AG10803 (cell line): ENCODE results near the gene GHRH.

Experiments used
- DNase-seq: peaks from one replicate; pipeline ENCODE4 v3.0.0; 2010; ENCODE audit warnings: low read depth
- H3K4me3 ChIP-seq: 2 replicates; pipeline ENCODE4 v1.5.1; 2011; ENCODE audit warnings: mild to moderate bottlenecking, low read length, control low read depth
- CTCF ChIP-seq: conservative IDR thresholded peaks from 2 replicates; pipeline ENCODE4 v1.5.1; 2011; ENCODE audit warnings: mild to moderate bottlenecking, low read length, control low read depth, inconsistent platforms

GHRH gene

GRCh38 chr20:37246736-37247135 lies 14.9 kb downstream of the GHRH start:
- DNase-seq = no peak
- TF ChIP-seq CTCF = no peak
- no peak overlapping the region for H3K4me3 ChIP-seq

DNA sequence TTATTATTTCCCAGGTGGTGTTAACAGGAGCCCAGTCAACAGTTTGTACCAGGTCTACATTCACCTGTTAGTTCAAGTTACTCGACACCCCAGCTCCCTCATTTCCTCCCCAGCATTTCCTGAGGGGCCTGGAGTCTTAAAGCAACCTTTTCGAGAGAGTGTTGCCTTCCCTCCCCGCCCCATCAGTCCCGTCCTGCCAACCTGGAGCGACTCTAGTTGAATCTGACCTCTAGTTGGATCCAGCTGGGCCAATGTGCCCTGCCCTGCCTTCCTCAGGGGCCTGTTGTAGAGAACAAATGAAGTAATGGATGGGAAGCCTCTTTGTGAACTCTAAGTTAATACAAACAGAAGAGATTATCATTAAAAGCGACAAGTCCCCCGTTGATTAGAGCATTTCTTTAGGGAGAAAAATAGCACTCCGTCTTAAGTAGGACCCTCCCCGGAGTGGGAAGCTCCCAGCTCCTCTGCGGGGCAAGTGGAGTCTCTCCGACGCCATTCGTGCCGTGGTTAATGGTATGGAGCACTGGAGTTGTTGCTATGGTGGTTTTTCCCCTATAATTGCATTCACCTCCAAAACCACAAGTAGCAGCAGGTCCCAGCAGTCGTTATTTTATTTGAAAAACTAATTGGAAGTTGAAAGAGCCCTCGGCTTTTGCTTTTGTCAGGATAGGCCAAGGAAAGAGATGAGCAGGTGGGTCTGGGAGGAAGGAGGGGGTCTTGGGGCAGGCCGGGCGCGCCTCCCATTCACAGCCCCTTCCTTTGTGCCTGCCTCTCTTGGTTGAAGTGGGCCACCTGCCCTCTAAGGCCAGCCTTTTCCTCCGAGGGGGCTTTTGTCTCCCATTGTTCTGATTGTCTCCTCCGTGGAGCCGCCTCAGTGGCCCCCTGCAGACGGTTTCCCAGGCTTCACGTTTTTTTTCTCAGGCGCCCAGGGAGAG lies 16.1 kb downstream of the GHRH start:
- no peak for TF ChIP-seq CTCF
- no peak overlapping the region for H3K4me3 ChIP-seq
- DNase-seq = no peak

DNA sequence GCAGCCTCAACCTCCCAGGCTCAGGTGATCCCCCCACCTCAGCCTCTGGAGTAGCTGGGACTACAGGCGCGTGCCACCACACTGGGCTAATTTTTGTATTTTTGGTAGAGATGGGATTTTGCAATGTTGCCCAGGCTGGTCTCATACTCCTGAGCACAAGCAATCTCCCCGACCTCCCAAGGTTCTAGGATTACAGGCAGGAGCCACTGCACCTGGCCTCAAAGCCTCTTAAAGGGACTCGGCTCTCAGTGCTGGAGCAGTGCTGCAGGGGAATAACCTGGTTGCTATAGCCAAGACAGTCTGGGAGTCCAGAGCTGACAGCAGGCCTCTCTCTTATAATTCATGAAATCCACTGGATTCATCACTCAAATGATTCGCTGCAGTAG lies 17.0 kb downstream of the GHRH start:
- no peak for TF ChIP-seq CTCF
- no peak for DNase-seq
- H3K4me3 ChIP-seq = no peak overlapping the region

DNA sequence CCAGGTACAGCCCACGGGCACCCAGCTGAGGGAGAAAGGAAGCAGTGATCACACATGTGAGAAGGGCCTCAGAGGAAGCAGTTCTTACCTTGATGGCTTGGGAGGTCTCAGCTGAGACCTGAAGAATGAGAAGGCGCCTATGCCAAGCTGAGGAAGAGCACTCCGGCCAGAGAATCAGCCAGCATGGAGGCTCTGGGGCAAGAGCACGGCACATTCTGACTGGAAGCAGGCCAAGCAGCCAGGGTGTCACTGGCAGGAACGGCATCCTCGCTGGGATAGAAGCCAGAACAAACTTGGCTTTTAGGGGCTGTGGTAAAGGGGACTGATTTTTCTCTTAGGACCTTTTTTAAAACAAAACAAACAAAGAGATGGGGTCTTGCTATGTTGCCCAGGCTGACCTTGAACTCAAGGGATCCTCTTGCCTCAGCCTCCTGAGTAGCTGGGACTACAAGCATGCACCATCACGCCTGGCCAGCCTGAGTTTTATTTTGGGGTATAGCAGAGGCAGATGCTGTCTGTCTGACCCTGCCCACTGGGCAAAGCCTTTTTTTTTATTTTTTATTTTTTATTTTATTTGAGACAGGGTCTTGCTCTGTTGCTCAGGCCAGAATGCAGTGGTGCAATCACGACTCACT lies 17.6 kb downstream of the GHRH start:
- TF ChIP-seq CTCF = no peak
- peak; percentile 19 for DNase-seq
- H3K4me3 ChIP-seq = no peak overlapping the region

- no peak overlapping the region for H3K4me3 ChIP-seq
- TF ChIP-seq CTCF = no peak
- DNase-seq = no peak
Measured at GRCh38 chr20:37243076-37243936, 18.3 kb downstream of the GHRH start.

DNA sequence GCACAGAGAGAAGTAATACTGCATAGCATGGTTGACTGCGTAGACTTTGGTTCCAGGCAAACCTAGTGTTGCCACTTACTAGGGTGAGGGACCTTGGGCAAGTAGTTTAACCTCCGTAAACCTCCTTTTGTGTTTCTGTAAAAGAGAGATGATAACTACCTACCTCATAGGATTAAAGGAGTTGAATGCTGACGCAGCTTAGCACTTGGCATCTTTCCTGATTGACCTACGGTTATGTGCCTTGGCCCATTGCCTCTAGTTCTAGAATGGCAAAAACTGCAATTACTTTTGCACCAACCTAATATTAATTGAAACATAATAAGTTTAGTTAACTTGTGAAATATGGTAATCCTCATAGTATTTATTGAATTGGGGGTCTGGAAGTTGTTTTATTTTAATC lies 19.1 kb downstream of the GHRH start:
- no peak for DNase-seq
- H3K4me3 ChIP-seq = no peak overlapping the region
- no peak for TF ChIP-seq CTCF
